Mononuclear cell (primary cell): Measurements from ENCODE around the gene MYO7B. TPM values are rescaled to one million over a fixed set of nuclear protein-coding genes. Genes with fewer than 3 reads are reported as not detected.
"Not testable (repeated sequence)": the region's sequence is repeated elsewhere in the genome, so short reads cannot be mapped to it uniquely, and the experiment has no call there.

ENCODE experiments used
- H3K27me3 ChIP-seq: 2 replicates; pipeline ENCODE4 v1.6.0; 2011; ENCODE audit warnings: low read length, control low read depth; ENCODE audit not compliant: insufficient read depth
- H3K4me1 ChIP-seq: 2 replicates; pipeline ENCODE4 v1.5.1; 2011; ENCODE audit warnings: mild to moderate bottlenecking, low read length, control low read depth; ENCODE audit not compliant: insufficient read depth
- H3K4me3 ChIP-seq: 2 replicates; pipeline ENCODE4 v1.5.1; 2011; ENCODE audit warnings: mild to moderate bottlenecking, low read length, moderate library complexity
- H3K9me3 ChIP-seq: 2 replicates; pipeline ENCODE4 v1.5.1; 2011; ENCODE audit warnings: low read depth, mild to moderate bottlenecking, control low read depth, low read length
- total RNA-seq: library from RNA; depleted of rRNA; stranded (reverse); fragments of >200 nt; gene quantifications from one replicate; pipeline ENCODE4 v1.2.3, GENCODE V29; 2012

MYO7B gene
- total RNA-seq, 1 donor, result 1.0 TPM

DNA sequence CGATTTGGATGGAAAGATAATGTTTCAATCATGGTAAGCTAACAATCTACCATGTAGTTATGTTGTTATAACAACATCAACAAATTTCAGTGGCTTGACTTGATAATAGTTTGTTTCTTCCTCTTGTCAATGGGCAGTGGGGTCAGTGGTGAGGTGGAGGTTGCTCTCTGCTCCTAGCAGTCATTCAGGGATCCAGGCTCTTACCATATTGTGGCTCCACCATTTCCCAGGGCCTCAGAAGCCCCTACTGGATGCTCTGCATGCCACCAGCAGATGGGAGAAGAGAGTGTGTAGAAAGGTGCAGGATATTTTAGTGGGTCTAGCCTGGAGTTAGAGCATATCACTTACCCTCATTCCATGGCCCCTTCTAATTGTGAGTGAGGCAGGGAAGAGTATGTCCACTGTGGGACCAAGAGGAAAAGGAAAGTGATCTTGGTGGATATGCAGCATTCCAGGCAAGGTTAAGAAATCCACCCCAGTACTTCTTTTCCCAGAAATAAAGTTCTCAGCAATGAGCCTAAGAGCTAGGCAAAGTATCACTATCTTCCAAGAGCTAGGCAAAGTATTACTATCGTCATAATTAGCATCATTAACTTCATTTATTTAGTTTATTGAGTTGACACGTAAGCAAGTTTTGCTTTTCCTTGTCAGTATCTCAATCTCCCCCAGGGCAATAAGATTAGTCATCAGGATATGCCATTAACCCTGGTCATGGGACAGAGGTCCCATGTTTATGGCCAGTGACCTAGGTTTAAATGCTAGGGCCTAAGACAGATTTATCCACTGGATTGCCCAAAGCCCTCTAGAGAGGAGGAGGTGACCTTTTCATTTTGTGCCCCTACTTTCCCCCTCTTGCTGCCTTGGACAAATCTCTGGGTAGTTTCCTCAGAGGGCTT is 5.0 kb upstream of the MYO7B start:
- peaks cover 14% of the 10 kb centered on the region for H3K4me1 ChIP-seq
- no peaks in the 10 kb centered on the region for H3K9me3 ChIP-seq
- H3K4me3 ChIP-seq, result no peak overlapping the region
- no peaks in the 10 kb centered on the region for H3K27me3 ChIP-seq

DNA sequence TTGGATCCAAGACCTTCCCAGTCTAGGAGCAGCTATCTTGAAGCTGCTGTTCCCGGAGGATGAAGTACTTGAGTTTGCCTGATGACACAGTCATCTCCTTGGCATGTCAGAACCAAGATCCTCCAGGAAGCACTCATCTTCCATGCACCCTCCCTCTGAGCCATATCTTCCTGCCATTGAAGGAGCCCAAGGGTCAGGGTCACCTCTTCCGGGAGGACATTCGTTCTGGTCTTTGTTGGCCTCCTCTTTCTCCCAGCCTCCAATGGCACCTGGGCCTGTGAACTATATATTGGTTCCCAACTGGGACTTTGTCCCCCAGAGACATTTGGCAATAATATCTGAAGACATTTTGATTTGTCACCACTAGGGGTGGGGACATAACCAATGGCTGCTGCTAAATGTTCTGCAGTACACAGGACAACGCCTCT is 4.2 kb upstream of the MYO7B start:
- Histone ChIP-seq H3K4me3 (no peak overlapping the region), H3K27me3 (no peaks in the 10 kb centered on the region), H3K4me1 (peaks cover 11% of the 10 kb centered on the region), H3K9me3 (no peaks in the 10 kb centered on the region)

DNA sequence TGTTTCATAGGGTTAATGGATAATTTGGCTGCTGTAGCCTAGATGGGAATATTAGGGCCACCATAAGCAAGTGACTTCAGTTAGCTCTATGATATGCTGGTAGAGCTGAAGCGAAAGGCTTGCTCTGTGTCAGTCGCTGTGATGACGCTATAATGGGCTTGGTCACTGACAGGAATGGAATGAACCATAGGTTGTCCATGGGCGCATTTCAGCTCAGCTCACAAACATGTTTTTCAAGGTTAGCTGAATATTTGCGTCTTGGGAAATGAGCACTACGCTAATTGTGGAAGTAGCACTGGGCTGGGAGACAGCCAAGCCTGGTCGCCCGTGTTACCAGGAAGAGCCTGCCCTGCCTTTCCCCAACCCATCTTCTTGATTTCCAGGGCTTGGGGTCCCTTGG is 3.2 kb upstream of the MYO7B start:
- Histone ChIP-seq H3K27me3 (no peaks in the 10 kb centered on the region), H3K4me3 (no peak overlapping the region), H3K4me1 (peaks cover 6% of the 10 kb centered on the region), H3K9me3 (no peaks in the 10 kb centered on the region)

DNA sequence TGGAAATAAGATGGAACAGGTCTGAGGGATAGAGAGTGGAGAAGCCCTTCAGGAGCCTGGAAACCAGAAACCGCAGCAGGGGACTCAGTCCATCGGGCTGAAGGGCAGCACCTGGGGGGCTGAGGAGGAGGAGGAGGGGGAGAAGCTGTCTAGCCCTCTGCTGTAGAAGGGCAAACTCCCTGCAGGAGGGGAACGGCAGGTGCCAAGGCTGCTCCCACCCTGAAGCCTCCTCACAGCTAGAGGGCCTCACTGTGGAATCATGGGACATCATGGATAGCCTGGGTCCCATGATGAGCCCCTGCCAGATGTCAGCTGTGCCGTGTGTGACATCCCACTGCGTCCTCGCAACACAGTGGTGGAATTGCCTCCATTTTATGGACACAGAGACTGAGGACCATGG is 435 bp downstream of the MYO7B start:
- no peak overlapping the region for H3K4me3 ChIP-seq
- no peaks in the 10 kb centered on the region for H3K9me3 ChIP-seq
- H3K27me3 ChIP-seq, result no peaks in the 10 kb centered on the region
- no peaks in the 10 kb centered on the region for H3K4me1 ChIP-seq

DNA sequence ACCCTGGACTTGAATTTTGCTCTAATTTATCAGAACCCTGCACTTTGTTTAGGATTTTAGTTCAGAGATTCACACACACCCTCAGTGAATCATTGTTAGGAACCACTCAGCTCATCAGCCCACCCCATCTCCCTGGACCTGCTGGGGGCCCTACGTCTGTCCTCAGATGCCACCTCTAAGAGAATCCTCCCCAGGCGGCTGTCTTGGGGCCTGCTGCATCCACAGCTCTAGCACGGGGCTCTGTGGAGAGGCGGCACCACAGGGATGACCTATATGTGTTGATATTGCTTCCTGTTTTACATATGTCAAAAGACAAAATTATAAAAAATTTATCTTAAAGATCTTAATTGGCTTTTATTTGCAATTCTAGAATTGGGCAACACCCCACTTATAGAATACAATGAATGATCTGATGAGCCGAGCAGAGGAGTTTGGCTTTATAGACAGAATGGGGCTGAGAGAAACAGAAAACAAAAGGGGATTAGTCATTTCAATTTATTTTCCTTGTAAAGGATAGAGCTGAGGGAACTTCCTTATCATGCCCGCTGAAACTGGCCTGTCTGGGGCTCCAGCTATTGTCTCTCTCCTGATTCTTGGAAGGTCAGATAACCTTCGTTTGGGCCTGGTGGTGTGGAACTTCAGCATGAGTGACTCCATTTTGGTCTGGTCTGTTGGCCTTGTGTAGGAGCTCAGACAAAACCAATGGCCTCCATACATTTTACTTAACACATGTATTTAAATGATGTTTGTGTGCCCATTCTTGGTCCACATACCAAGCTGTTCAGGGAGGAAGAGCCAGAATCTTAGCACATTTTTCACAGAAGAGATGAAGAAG is 1.4 kb downstream of the MYO7B start:
- no peaks in the 10 kb centered on the region for H3K9me3 ChIP-seq

DNA sequence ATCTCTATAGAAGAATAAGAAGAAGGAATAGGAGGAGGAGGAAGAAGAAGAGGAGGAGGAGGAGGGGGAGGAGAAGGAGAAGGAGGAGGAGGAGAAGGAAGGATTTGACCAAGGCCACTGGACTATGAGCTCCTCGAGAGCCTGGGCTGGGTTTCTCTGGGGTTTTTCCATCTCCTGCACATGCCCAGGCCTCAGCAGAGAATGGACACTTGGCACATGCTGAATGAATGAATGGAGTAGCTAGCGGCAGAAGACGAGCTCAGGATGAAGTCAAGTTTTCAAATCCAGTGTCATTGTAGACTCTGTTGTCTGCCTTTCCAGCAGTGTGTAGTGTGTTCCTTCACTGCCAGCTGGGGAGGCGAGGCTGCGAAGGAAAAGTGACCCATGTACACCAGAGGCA is 2.2 kb downstream of the MYO7B start:
- no peak overlapping the region for H3K4me3 ChIP-seq
- H3K27me3 ChIP-seq, result no peaks in the 10 kb centered on the region
- H3K4me1 ChIP-seq, result no peaks in the 10 kb centered on the region
- H3K9me3 ChIP-seq, result no peaks in the 10 kb centered on the region

More for the DNA sequence above, 1.4 kb downstream of the MYO7B start:
- Histone ChIP-seq H3K4me1 (no peaks in the 10 kb centered on the region), H3K4me3 (no peak overlapping the region), H3K27me3 (no peaks in the 10 kb centered on the region)

- H3K27me3 ChIP-seq, result no peaks in the 10 kb centered on the region
- H3K9me3 ChIP-seq, result no peaks in the 10 kb centered on the region
- no peak overlapping the region for H3K4me3 ChIP-seq
- H3K4me1 ChIP-seq, result no peaks in the 10 kb centered on the region
Measured at GRCh38 chr2:127541809-127542208, 6.3 kb downstream of the MYO7B start.

- Histone ChIP-seq H3K9me3 (no peaks in the 10 kb centered on the region), H3K4me3 (no peak overlapping the region), H3K4me1 (no peaks in the 10 kb centered on the region), H3K27me3 (no peaks in the 10 kb centered on the region)
Measured at GRCh38 chr2:127542231-127542630, 6.7 kb downstream of the MYO7B start.

DNA sequence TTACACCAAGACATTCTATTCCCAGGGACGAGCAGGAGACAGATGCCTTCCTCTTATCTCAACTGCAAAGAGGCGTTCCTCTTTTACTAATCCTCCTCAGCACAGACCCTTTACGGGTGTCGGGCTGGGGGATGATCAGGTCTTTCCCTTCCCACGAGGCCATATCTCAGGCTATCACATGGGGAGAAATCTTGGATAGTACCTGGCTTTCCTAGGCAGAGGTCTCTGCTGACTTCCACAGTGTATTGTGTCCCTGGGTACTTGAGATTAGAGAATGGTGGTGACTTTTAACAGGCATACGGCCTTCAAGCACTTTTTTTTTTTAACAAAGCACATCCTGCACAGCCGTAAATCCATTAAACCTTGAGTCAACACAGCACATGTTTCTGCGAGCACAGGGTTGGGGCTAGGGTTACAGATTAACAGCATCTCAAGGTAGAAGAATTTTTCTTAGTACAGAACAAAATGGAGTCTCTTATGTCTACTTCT is 7.6 kb downstream of the MYO7B start:
- H3K4me3 ChIP-seq, H3K27me3 ChIP-seq, H3K4me1 ChIP-seq, H3K9me3 ChIP-seq: not testable (repeated sequence)

DNA sequence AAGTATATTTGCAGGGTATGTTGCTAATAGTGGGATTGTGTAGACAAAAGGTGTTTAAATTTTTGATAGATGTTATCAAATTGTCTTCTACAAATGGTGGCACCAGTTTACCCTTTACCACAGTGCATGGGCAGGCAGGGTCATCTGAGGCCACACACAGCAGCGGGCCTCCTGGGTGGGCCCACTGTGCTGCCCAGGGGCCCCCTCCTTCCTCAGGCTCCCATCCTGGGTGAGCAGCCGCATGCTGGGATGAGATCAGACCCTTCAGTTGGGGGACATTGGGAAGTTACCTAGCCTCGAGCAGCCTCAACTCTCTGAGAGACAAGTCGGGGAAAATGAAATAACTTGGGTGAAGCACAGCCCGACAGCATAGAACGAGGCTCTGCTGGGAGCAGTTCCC is 9.7 kb downstream of the MYO7B start:
- no peaks in the 10 kb centered on the region for H3K4me1 ChIP-seq
- H3K27me3 ChIP-seq, result no peaks in the 10 kb centered on the region
- H3K4me3 ChIP-seq, result no peak overlapping the region
- no peaks in the 10 kb centered on the region for H3K9me3 ChIP-seq

GRCh38 chr2:127545796-127546195 is 10.3 kb downstream of the MYO7B start:
- Histone ChIP-seq H3K9me3 (no peaks in the 10 kb centered on the region), H3K4me3 (no peak overlapping the region), H3K4me1 (no peaks in the 10 kb centered on the region), H3K27me3 (no peaks in the 10 kb centered on the region)

DNA sequence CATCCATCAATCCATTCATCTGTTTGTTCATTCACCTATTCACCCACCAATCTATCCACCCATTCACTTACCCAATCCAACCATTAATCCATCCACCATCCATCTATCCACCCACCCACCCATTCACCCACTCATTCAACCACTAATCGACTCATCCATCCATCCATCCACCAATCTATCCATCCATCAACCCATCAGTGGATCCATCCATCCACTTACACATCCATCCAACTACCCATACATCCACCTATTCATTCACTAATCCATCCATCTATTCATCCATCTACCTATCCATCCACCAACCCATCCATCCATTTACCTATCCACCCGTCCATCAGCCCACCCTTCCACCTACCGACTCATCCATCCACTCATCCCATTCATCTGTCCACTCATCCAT is 11.3 kb downstream of the MYO7B start:
- Histone ChIP-seq H3K27me3 (no peaks in the 10 kb centered on the region), H3K9me3 (no peaks in the 10 kb centered on the region), H3K4me1 (no peaks in the 10 kb centered on the region), H3K4me3 (no peak overlapping the region)

- Histone ChIP-seq H3K27me3 (no peaks in the 10 kb centered on the region), H3K4me3 (no peak overlapping the region), H3K9me3 (no peaks in the 10 kb centered on the region), H3K4me1 (no peaks in the 10 kb centered on the region)
Measured at GRCh38 chr2:127551221-127551930, 15.9 kb downstream of the MYO7B start.

DNA sequence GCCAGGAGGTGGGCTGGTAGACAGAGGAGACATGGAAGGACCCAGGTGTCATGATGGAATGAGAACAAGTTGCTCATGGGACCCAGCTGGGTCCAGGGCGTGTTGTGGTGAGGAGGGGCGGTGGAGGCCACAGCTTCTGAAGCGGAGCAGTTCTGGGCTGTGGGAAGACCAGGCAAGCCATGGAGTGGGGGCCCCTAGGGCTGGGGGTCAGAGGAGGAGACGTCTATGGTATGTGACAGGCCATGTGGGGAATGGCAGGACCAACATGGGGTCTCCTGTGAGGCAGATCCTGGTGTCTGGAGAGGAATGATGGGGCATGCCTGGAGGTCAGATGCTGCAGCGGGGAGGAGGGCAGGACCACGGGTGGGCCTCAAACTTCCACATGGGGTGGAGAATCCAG is 16.9 kb downstream of the MYO7B start:
- Histone ChIP-seq H3K9me3 (no peaks in the 10 kb centered on the region), H3K4me1 (no peaks in the 10 kb centered on the region), H3K27me3 (peaks cover 3% of the 10 kb centered on the region), H3K4me3 (no peak overlapping the region)

GRCh38 chr2:127552846-127553245 is 17.4 kb downstream of the MYO7B start:
- no peaks in the 10 kb centered on the region for H3K9me3 ChIP-seq
- no peaks in the 10 kb centered on the region for H3K4me1 ChIP-seq
- peaks cover 3% of the 10 kb centered on the region for H3K27me3 ChIP-seq
- no peak overlapping the region for H3K4me3 ChIP-seq
